ENCODE measurements around the gene S100A8. TPM values are rescaled to one million over a fixed set of nuclear protein-coding genes. Genes with fewer than 3 reads are reported as not detected.

Gene S100A8
- polyA plus RNA-seq, 1 donor (not counting 4 experiments of a cell fraction or from before 2014, with no cell fraction given): 403 TPM

DNA sequence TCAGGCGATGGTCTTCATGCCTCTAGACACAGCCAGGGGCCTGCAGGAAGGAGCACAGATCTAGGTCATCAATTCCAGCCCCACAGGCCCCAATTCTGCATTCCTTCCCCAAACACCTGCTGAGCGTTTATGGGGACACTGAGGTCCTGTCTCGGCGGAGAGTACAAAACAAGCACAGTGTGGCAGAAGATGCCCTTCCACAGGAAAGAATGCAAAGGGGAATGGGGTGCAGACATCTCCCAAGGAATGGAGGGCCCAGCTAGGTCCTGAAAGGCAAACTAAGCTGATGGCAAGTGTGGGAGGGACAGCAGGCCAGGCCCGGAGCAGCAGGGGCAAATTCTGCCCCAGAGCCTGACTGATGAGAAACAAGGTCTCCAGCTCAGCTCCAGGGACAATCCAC lies 3.5 kb upstream of the S100A8 start:
- H2AFZ ChIP-seq (ENCODE audit: control insufficient read depth, low read length): no peak overlapping the region
- no peaks in the 10 kb centered on the region for H3K9me1 ChIP-seq (ENCODE audit: control insufficient read depth, extremely low read depth, insufficient read depth, low read length)
- H3K9ac ChIP-seq (ENCODE audit: control insufficient read depth, extremely low read depth, insufficient read depth, low read length): no peak overlapping the region
- no peaks in the 10 kb centered on the region for H4K20me1 ChIP-seq (ENCODE audit: control insufficient read depth, extremely low read depth, insufficient read depth, low read length)
- no peak overlapping the region for H3K4me2 ChIP-seq (ENCODE audit: control insufficient read depth, extremely low read depth, insufficient read depth, low read depth, low read length)
- peaks cover 11% of the 10 kb centered on the region for H3K27me3 ChIP-seq (ENCODE audit: control insufficient read depth, extremely low read depth, insufficient read depth, low read length)
- no peak overlapping the region for H3K27ac ChIP-seq (ENCODE audit: control insufficient read depth, insufficient read depth, low read length)
- peaks cover 31% of the 10 kb centered on the region for H3K4me1 ChIP-seq (ENCODE audit: control insufficient read depth, extremely low read depth, insufficient read depth, low read length)
- FAIRE-seq (no peak), DNase-seq (ENCODE audit: low read depth, low spot score) (no peak)
- H3K36me3 ChIP-seq (ENCODE audit: control insufficient read depth in 2 of 2, extremely low read depth in 1 of 2, insufficient read depth in 2 of 2, low read length in 2 of 2): no peaks in the 10 kb centered on the region
- H3K79me2 ChIP-seq (ENCODE audit: control insufficient read depth, insufficient read depth, low read length): no peaks in the 10 kb centered on the region
- no peaks in the 10 kb centered on the region for H3K9me3 ChIP-seq (ENCODE audit: control insufficient read depth, low read depth, low read length)
- TF ChIP-seq, protein P1, sequence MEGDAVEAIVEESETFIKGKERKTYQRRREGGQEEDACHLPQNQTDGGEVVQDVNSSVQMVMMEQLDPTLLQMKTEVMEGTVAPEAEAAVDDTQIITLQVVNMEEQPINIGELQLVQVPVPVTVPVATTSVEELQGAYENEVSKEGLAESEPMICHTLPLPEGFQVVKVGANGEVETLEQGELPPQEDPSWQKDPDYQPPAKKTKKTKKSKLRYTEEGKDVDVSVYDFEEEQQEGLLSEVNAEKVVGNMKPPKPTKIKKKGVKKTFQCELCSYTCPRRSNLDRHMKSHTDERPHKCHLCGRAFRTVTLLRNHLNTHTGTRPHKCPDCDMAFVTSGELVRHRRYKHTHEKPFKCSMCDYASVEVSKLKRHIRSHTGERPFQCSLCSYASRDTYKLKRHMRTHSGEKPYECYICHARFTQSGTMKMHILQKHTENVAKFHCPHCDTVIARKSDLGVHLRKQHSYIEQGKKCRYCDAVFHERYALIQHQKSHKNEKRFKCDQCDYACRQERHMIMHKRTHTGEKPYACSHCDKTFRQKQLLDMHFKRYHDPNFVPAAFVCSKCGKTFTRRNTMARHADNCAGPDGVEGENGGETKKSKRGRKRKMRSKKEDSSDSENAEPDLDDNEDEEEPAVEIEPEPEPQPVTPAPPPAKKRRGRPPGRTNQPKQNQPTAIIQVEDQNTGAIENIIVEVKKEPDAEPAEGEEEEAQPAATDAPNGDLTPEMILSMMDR (optimal IDR thresholded peaks at IDR 0.05 in 1 of 3, IDR thresholded peaks at IDR 0.05 in 1 of 3, conservative IDR thresholded peaks at IDR 0.05 in 1 of 3; ENCODE audit: extremely low read depth in 1 of 3, insufficient read depth in 2 of 3, low read length in 3 of 3): no peak
- no peak for TF ChIP-seq EZH2 (IDR thresholded peaks at IDR 0.05; ENCODE audit: low read length)
- H3K4me3 ChIP-seq (ENCODE audit: control insufficient read depth in 2 of 3, extremely low read depth in 1 of 3, insufficient read depth in 2 of 3, low read depth in 1 of 3, low read length in 3 of 3): no peak overlapping the region
- dilution Hi-C loops (cut with MboI; ENCODE audit: extremely low pct_ligation_motif_present, low sequenced_read_pairs): no loop called here

DNA sequence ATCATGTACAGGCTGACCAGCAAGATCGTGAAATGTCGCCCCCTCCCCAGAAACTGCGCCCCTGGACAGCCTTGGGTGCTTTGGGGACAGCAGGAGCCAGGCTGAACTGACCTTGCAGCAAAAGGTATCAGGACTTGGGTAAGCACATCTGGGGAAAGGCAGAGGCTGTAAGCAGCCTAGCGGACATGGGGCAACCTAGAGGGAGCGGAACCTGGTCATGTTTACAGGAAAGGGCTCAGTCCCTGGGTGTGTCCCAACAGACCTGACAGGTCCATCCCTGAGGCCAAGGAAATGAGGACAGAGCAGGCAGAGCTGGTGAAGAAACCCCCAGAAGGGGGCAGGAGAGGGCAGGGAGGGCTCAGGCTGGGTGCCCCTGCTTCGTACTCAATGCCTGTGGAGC lies 3.1 kb upstream of the S100A8 start:
- H3K79me2 ChIP-seq (ENCODE audit: control insufficient read depth, insufficient read depth, low read length): no peaks in the 10 kb centered on the region
- H3K4me2 ChIP-seq (ENCODE audit: control insufficient read depth, extremely low read depth, insufficient read depth, low read depth, low read length): no peak overlapping the region
- no peak overlapping the region for H3K9ac ChIP-seq (ENCODE audit: control insufficient read depth, extremely low read depth, insufficient read depth, low read length)
- H3K4me3 ChIP-seq (ENCODE audit: control insufficient read depth in 2 of 3, extremely low read depth in 1 of 3, insufficient read depth in 2 of 3, low read depth in 1 of 3, low read length in 3 of 3): no peak overlapping the region
- DNase-seq (ENCODE audit: low read depth, low spot score) (no peak), FAIRE-seq (no peak)
- peaks cover 31% of the 10 kb centered on the region for H3K4me1 ChIP-seq (ENCODE audit: control insufficient read depth, extremely low read depth, insufficient read depth, low read length)
- TF ChIP-seq, protein P1 (optimal IDR thresholded peaks at IDR 0.05 in 1 of 3, IDR thresholded peaks at IDR 0.05 in 1 of 3, conservative IDR thresholded peaks at IDR 0.05 in 1 of 3; ENCODE audit: extremely low read depth in 1 of 3, insufficient read depth in 2 of 3, low read length in 3 of 3): peak in 1 of 3 experiments; percentile 4
- no peak for TF ChIP-seq EZH2 (IDR thresholded peaks at IDR 0.05; ENCODE audit: low read length)
- H3K9me3 ChIP-seq (ENCODE audit: control insufficient read depth, low read depth, low read length): no peaks in the 10 kb centered on the region
- H3K9me1 ChIP-seq (ENCODE audit: control insufficient read depth, extremely low read depth, insufficient read depth, low read length): no peaks in the 10 kb centered on the region
- H3K27me3 ChIP-seq (ENCODE audit: control insufficient read depth, extremely low read depth, insufficient read depth, low read length): peaks cover 9% of the 10 kb centered on the region
- H2AFZ ChIP-seq (ENCODE audit: control insufficient read depth, low read length): no peak overlapping the region
- H4K20me1 ChIP-seq (ENCODE audit: control insufficient read depth, extremely low read depth, insufficient read depth, low read length): no peaks in the 10 kb centered on the region
- dilution Hi-C loops (cut with MboI; ENCODE audit: extremely low pct_ligation_motif_present, low sequenced_read_pairs): no loop called here
- no peak overlapping the region for H3K27ac ChIP-seq (ENCODE audit: control insufficient read depth, insufficient read depth, low read length)
- H3K36me3 ChIP-seq (ENCODE audit: control insufficient read depth in 2 of 2, extremely low read depth in 1 of 2, insufficient read depth in 2 of 2, low read length in 2 of 2): no peaks in the 10 kb centered on the region

All from keratinocyte (primary cell).